C4-2B (cell line): ENCODE data around the gene NOXO1.
A peak's percentile ranks its signal among the peaks of the same experiment; 100 is the strongest.

Experiments
- H3K27ac ChIP-seq: fragments of 450-650 bp; 2 replicates; pipeline ENCODE4 v1.5.1; 2017
- CTCF ChIP-seq: fragments of 450-650 bp; conservative IDR thresholded peaks from 2 replicates; pipeline ENCODE4 v1.5.1; 2017; ENCODE audit warnings: mild to moderate bottlenecking
- ZFX ChIP-seq: fragments of 450-650 bp; IDR thresholded peaks from 2 replicates; pipeline ENCODE4 v1.6.1; 2017

Gene NOXO1

GRCh38 chr16:1932050-1933028, 48.9 kb downstream of the NOXO1 start:
- TF ChIP-seq CTCF (no peak; the same call in 1 of the 2 replicates), ZFX (no peak)
- no peak overlapping the region for H3K27ac ChIP-seq

GRCh38 chr16:1930338-1930720, 50.9 kb downstream of the NOXO1 start:
- TF ChIP-seq ZFX, result no peak
- peak overlapping the region; percentile 54; the same call in 1 of the 2 replicates for H3K27ac ChIP-seq

- TF ChIP-seq CTCF (peak; percentile 99), ZFX (peak; percentile 27; the same call in 1 of the 2 replicates)
- H3K27ac ChIP-seq, result peak overlapping the region; percentile 54
Measured at GRCh38 chr16:1929578-1930337, 51.5 kb downstream of the NOXO1 start.

GRCh38 chr16:1929105-1929504, 52.2 kb downstream of the NOXO1 start:
- peak overlapping the region; percentile 54 for H3K27ac ChIP-seq
- TF ChIP-seq CTCF (no peak), ZFX (no peak)
